ENCODE measurements around the gene SLC4A1AP.

SLC4A1AP gene

DNA sequence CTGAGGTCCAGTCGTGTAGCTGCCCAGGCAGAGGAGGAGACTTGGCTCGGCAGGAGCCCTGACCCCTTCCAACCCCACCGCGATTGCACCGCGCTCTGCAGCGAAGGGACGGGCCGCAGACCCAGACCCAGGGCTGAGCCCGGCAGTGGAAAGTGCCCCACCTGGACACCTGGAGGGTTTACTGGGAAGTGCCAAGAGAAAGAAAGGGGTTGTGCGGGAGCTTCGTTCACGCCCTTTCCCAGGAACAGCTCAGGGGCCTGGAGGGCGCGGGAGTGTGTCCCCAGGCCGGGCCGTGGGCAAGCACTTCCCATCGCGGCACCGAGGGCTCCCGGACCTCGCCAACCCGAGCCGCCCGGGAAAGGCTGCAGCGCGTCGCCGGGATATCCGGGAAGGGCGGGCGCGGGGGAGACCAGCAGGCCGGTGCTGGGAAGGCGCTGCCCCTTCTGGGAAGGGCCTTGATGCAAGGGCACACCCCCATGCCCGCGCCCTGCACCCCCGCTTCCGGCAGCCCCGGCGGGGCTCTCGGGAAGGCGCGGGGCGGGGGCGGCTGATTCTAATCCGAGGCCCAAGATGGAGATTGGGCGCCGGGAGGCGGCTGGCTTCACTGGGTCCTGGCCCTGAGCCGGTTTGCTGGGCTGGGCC is 71.7 kb downstream of the SLC4A1AP start:
- TF ChIP-seq, protein P1, sequence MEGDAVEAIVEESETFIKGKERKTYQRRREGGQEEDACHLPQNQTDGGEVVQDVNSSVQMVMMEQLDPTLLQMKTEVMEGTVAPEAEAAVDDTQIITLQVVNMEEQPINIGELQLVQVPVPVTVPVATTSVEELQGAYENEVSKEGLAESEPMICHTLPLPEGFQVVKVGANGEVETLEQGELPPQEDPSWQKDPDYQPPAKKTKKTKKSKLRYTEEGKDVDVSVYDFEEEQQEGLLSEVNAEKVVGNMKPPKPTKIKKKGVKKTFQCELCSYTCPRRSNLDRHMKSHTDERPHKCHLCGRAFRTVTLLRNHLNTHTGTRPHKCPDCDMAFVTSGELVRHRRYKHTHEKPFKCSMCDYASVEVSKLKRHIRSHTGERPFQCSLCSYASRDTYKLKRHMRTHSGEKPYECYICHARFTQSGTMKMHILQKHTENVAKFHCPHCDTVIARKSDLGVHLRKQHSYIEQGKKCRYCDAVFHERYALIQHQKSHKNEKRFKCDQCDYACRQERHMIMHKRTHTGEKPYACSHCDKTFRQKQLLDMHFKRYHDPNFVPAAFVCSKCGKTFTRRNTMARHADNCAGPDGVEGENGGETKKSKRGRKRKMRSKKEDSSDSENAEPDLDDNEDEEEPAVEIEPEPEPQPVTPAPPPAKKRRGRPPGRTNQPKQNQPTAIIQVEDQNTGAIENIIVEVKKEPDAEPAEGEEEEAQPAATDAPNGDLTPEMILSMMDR (IDR thresholded peaks at IDR 0.05; ENCODE audit: insufficient read depth, low read depth, low read length, missing control alignments): no peak
- no peak for DNase-seq (ENCODE audit: low read depth)
- H3K4me3 ChIP-seq (ENCODE audit: low read depth, low read length): no peak overlapping the region; the same call in 1 of the 2 replicates

DNA sequence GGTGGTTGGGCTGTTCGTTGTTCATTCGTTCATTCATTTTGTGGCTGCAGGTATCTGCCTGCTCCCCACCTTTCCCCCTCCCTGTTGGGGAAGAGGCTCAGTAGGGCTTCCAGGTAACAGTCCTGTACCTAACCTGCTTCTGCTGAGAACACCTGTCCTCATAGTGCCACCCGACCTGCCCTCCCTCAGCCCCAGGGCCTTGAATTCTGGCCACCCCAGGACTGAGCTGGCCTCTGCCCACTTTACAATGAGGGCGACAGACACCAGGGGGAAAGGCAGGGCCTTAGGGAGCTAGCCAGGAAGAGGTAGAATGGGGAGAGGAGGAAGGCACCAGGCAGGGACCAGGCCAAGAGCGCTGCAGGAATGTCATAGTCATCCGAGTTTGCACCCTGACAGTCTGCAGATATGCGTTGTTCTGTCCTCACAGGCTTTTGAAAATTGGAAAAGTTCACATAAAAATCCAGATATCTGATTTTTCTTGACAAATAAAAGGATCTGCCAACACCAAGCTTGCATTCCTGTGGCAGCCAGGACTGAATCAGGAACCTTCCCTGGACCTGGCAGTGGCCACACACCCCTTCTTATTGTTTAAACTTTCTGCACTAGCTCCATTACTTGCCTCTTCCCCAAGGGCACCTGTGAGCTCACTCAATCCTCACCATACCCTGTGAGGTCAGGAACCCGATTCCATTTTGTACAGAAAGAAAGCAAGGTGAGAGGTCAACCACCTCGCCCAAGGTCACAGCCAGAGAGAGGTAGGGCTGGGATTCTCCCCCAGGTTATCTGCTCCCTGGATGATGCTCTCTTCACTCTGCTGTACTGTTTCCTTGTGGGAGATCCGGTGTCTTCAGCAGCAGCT is 72.6 kb downstream of the SLC4A1AP start:
- H3K4me3 ChIP-seq (ENCODE audit: low read depth, low read length): no peak overlapping the region
- no peak for DNase-seq (ENCODE audit: low read depth)
- TF ChIP-seq, protein P1 (IDR thresholded peaks at IDR 0.05; ENCODE audit: insufficient read depth, low read depth, low read length, missing control alignments): no peak

DNA sequence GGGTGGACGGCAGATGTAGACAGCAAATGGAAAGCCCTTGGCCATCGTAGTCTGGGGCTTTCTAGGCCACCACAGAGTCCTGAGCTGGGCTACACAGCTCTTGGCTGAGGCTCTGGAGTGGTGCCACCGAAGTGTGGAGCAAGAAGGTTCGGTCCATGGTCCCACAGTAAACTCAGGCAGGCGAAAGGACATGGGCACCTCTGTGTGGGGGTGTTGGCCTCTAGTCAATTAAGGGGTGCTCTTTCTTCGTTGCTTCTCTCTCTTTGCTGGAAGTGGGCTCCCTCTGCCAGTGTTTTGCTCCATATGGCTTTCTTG is 73.2 kb downstream of the SLC4A1AP start:
- H3K4me3 ChIP-seq (ENCODE audit: low read depth, low read length): no peak overlapping the region
- no peak for DNase-seq (ENCODE audit: low read depth)
- TF ChIP-seq, protein P1 (IDR thresholded peaks at IDR 0.05; ENCODE audit: insufficient read depth, low read depth, low read length, missing control alignments): no peak

DNA sequence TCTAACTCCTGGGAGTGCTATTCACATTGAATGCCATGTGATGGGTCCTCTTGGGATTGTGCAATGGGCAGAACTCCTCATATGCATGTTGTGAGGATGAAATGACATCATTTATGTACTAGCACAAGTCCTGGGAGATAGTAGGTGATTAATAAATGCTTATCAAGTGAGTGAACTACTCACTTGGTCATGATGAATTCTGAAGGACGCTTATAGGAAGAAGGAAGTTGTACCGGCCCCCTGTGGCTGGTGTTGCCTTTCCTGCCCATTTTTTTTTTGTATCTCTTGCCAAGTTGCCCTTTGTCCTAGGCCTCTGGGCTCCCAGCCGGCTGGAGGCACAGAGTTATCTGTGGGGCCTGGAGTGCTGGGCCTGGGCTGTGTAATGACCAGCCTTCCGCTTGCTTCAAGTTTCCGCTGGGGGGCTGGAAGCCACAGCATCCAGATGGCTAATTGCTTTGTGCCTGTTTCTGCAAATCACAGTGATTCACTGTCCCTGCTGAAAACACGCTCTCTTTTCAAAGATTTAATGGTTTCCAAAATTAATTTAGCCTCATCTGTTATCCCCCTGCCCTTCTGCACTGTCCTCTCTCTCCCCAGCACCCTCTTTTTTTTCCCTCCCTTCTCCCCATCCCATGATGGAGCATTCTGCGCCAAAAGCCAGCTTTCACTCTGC is 74.1 kb downstream of the SLC4A1AP start:
- TF ChIP-seq, protein P1 (IDR thresholded peaks at IDR 0.05; ENCODE audit: insufficient read depth, low read depth, low read length, missing control alignments): no peak
- no peak overlapping the region for H3K4me3 ChIP-seq (ENCODE audit: low read depth, low read length)
- DNase-seq (ENCODE audit: low read depth): no peak

DNA sequence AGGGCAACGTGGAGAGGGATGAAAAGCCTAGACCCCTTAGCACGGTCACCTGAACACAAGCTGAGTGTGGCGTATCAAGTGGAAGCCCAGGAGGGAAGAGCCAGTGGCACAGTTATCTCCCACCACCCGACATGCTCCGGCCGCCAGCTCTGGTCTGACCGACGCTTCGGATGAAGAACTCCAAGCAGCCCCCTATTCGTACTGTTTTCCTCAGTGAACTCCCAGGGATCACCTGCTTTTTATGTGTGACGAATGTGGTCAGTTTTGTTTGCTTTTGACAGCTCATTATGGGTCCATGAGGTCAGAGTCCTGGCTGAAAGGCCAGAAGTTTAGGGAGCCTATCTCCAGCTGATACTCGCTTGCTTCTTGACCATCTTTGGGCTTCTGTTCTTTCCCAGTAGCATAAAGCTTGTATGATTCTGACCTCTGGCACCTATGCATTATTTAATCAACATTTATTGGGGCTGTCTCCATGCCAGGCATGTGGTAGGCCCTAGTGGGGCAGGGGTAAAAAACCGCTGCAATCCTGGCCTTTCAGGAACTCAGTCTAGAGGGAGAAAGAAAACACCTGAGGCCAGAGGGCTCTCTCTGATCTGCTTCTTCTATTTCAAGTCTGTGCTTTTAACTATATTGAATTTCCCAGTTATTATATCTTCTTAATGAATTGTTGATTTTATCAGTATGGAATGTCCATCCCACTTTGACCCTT is 74.8 kb downstream of the SLC4A1AP start:
- TF ChIP-seq, protein P1 (IDR thresholded peaks at IDR 0.05; ENCODE audit: insufficient read depth, low read depth, low read length, missing control alignments): no peak
- H3K4me3 ChIP-seq (ENCODE audit: low read depth, low read length): no peak overlapping the region
- DNase-seq (ENCODE audit: low read depth): no peak

DNA sequence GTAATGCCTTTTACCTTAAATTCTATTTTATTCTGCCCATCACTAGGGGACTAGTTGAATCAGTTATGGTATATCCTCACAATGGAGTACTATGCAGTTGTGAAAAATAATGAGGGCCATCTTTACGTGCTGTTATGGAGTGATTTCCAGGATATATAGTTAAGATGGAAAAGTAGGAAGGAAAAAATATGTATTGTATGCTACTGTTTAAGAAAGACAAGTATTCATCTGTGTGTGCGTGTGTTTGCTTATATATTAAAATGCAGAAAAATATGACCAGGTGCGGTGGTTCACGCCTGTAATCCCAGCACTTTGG is 75.3 kb downstream of the SLC4A1AP start:
- TF ChIP-seq, protein P1 (IDR thresholded peaks at IDR 0.05; ENCODE audit: insufficient read depth, low read depth, low read length, missing control alignments): no peak
- no peak overlapping the region for H3K4me3 ChIP-seq (ENCODE audit: low read depth, low read length)
- DNase-seq (ENCODE audit: low read depth): no peak
